Fibroblast of pulmonary artery (primary cell): Measurements from ENCODE around the gene ZSCAN18.

ENCODE experiments used
- DNase-seq: peaks from one replicate; pipeline ENCODE4 v3.0.0-alpha.2; 2010; ENCODE audit warnings: low read depth
- H3K4me3 ChIP-seq: replicated peaks from 2 replicates; pipeline ENCODE4 v1.5.1; 2011; ENCODE audit warnings: low read depth, mild to moderate bottlenecking, control low read depth, low read length, moderate library complexity
- TF ChIP-seq, protein P1 (sequence below): IDR thresholded peaks from 2 replicates; pipeline ENCODE4 v1.5.1; 2011; ENCODE audit warnings: mild to moderate bottlenecking, control low read depth, low read length, inconsistent platforms; ENCODE audit errors: missing control alignments

The ZSCAN18 gene

GRCh38 chr19:58035863-58036262, 62.2 kb downstream of the ZSCAN18 start:
- TF ChIP-seq, protein P1, sequence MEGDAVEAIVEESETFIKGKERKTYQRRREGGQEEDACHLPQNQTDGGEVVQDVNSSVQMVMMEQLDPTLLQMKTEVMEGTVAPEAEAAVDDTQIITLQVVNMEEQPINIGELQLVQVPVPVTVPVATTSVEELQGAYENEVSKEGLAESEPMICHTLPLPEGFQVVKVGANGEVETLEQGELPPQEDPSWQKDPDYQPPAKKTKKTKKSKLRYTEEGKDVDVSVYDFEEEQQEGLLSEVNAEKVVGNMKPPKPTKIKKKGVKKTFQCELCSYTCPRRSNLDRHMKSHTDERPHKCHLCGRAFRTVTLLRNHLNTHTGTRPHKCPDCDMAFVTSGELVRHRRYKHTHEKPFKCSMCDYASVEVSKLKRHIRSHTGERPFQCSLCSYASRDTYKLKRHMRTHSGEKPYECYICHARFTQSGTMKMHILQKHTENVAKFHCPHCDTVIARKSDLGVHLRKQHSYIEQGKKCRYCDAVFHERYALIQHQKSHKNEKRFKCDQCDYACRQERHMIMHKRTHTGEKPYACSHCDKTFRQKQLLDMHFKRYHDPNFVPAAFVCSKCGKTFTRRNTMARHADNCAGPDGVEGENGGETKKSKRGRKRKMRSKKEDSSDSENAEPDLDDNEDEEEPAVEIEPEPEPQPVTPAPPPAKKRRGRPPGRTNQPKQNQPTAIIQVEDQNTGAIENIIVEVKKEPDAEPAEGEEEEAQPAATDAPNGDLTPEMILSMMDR: no peak
- DNase-seq: no peak
- no peak overlapping the region for H3K4me3 ChIP-seq

GRCh38 chr19:58034477-58034793, 63.6 kb downstream of the ZSCAN18 start:
- H3K4me3 ChIP-seq: no peak overlapping the region
- no peak for DNase-seq
- TF ChIP-seq, protein P1: no peak
